ENCODE results near the gene PSMD6. TPM values are rescaled to one million over a fixed set of nuclear protein-coding genes. Genes with fewer than 3 reads are reported as not detected.
A peak's percentile ranks its signal among the peaks of the same experiment; 100 is the strongest.

Gene PSMD6
- total RNA-seq: 76.9 and 77.6 TPM in 2 replicates
- long read RNA-seq, full-length matches to known transcripts: 310 of 338 reads
- long read RNA-seq, partial matches to known transcripts: 13 of 338 reads
- long read RNA-seq, other reads (novel, unspliced or antisense): 15 of 338 reads

DNA sequence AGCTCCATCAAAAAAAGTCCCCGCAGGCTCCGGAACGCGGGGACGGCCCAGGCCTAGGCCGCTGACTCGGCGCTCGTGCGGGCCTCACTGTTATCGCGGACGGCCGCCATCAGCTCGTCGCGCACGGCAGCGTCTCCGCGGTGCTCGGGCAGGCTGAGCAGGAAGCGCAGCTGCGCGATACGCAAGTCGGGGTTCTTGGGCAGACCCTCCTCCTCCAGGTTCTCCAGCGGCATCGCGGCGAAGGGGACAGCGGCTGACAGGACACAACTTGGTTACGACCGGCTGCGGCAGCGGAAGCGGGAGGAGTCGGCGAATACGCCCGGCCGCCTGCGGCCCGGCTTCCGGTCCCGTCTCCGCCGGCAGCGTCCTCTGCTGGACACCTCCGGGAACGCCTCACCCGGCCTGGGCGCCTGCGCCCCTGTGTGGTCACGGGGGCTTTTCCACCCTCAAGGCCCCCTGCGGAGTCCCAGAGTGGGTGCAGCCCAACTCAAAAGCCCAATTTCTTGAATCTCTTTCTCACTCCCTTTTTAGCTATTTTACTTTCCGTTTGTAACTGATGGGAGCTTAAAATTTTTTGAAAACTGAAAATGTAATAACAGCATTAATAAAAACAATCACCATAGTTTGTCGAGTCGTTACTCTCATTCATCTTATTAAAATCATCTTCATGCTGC is at the start of gene PSMD6:
PSMD6 (minus strand) TSS at position 308 of the 674 bp plus-strand sequence; CDS start at position 233, 75 bp downstream.
- peaks cover 3% of the 10 kb centered on the region for H3K27me3 Mint-ChIP-seq
- peaks cover 17% of the 10 kb centered on the region for H3K4me1 Mint-ChIP-seq (ENCODE audit: low read depth)
- TF ChIP-seq, protein P1, sequence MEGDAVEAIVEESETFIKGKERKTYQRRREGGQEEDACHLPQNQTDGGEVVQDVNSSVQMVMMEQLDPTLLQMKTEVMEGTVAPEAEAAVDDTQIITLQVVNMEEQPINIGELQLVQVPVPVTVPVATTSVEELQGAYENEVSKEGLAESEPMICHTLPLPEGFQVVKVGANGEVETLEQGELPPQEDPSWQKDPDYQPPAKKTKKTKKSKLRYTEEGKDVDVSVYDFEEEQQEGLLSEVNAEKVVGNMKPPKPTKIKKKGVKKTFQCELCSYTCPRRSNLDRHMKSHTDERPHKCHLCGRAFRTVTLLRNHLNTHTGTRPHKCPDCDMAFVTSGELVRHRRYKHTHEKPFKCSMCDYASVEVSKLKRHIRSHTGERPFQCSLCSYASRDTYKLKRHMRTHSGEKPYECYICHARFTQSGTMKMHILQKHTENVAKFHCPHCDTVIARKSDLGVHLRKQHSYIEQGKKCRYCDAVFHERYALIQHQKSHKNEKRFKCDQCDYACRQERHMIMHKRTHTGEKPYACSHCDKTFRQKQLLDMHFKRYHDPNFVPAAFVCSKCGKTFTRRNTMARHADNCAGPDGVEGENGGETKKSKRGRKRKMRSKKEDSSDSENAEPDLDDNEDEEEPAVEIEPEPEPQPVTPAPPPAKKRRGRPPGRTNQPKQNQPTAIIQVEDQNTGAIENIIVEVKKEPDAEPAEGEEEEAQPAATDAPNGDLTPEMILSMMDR (IDR thresholded peaks at IDR 0.05; ENCODE audit: unreplicated experiment): peak; percentile 100
- peak within 1 kb of the TSS; percentile 96 for H3K27ac Mint-ChIP-seq
- no peaks in the 10 kb centered on the region for H3K9me3 Mint-ChIP-seq (ENCODE audit: low read depth)
- peak; percentile 95 for DNase-seq (ENCODE audit: low spot score, unreplicated experiment)
- H3K4me3 Mint-ChIP-seq (ENCODE audit: low read depth): peak within 1 kb of the TSS; percentile 90
- peaks cover 9% of the 10 kb centered on the region for H3K36me3 Mint-ChIP-seq (ENCODE audit: insufficient read depth)

DNA sequence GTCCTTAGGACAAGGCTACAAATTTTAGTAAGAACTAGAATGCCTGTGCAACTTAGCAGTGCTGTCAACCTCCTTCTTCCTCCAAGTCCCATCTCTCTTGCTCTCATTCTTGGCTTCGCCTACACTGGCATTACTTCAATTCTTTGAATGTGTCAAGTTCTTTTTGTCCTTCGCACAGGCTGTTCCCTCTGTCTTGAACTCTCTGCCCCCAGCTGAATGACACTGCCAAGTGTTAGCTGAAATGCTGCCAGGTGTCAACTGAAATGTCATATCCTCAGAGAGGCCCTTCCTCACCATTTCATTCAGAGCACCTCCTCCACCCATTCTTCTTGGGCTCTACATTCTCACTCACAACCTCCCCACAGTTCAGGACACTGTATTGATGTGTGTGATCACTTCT is 48.8 kb upstream of the PSMD6 start:
- Mint-ChIP-seq H3K4me1 (ENCODE audit: low read depth) (no peaks in the 10 kb centered on the region), H3K36me3 (ENCODE audit: insufficient read depth) (no peaks in the 10 kb centered on the region), H3K4me3 (ENCODE audit: low read depth) (no peak overlapping the region), H3K27ac (no peak overlapping the region), H3K9me3 (ENCODE audit: low read depth) (no peaks in the 10 kb centered on the region), H3K27me3 (peaks cover 2% of the 10 kb centered on the region)
- TF ChIP-seq, protein P1 (IDR thresholded peaks at IDR 0.05; ENCODE audit: unreplicated experiment): no peak
- no peak for DNase-seq (ENCODE audit: low spot score, unreplicated experiment)

- Mint-ChIP-seq H3K9me3 (ENCODE audit: low read depth) (no peaks in the 10 kb centered on the region), H3K27ac (no peak overlapping the region), H3K36me3 (ENCODE audit: insufficient read depth) (no peaks in the 10 kb centered on the region), H3K4me1 (ENCODE audit: low read depth) (no peaks in the 10 kb centered on the region), H3K4me3 (ENCODE audit: low read depth) (no peak overlapping the region), H3K27me3 (peaks cover 2% of the 10 kb centered on the region)
- no peak for DNase-seq (ENCODE audit: low spot score, unreplicated experiment)
- TF ChIP-seq, protein P1 (IDR thresholded peaks at IDR 0.05; ENCODE audit: unreplicated experiment): no peak
Measured at GRCh38 chr3:64070704-64071103, 47.4 kb upstream of the PSMD6 start.

DNA sequence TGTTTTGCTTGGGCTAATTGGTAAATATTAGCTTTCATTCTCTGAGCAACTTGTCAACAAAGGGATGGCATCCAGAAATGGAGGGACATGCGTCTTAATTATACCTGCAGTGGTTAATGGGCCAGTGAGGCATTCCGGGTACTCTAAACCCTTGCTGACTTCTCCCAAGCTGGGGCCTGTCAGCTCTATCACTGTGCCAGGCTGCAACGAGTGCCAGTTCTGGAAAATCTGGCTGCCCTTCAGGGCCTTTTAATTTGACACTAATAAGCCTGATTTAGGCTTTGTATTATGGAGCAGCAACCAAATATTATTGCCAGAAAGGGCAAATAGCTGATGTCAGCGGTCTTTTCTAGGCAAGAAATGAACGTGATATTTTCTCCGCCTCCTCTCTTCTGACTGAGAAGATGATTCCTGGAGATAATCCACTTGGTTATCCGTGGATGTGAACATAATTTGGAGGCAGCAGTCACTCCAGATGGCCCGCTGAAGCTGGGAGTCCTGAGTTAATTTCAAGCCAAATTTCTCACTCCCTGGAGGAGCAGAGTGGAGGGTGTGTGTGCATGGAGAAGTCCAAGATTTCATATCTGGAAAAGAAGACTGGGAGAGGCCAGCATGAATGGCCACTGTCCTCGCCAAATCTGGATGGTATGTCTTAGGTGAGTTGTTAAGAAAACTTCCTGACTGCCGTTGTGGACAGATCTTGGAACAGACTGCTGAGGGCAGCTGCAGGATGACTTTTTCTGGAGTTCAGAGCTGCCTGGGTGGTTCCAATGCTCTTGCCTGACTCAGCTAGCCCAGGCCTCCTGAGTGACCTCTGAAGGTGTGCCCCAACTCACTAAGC is 44.4 kb upstream of the PSMD6 start:
- Mint-ChIP-seq H3K27me3 (peaks cover 7% of the 10 kb centered on the region), H3K27ac (no peak overlapping the region), H3K4me3 (ENCODE audit: low read depth) (no peak overlapping the region), H3K9me3 (ENCODE audit: low read depth) (no peaks in the 10 kb centered on the region), H3K36me3 (ENCODE audit: insufficient read depth) (no peaks in the 10 kb centered on the region), H3K4me1 (ENCODE audit: low read depth) (peaks cover 7% of the 10 kb centered on the region)
- no peak for DNase-seq (ENCODE audit: low spot score, unreplicated experiment)
- TF ChIP-seq, protein P1 (IDR thresholded peaks at IDR 0.05; ENCODE audit: unreplicated experiment): no peak

GRCh38 chr3:64064804-64065203 is 41.5 kb upstream of the PSMD6 start:
- no peaks in the 10 kb centered on the region for H3K9me3 Mint-ChIP-seq (ENCODE audit: low read depth)
- no peaks in the 10 kb centered on the region for H3K36me3 Mint-ChIP-seq (ENCODE audit: insufficient read depth)
- TF ChIP-seq, protein P1 (IDR thresholded peaks at IDR 0.05; ENCODE audit: unreplicated experiment): no peak
- peaks cover 8% of the 10 kb centered on the region for H3K27me3 Mint-ChIP-seq
- DNase-seq (ENCODE audit: low spot score, unreplicated experiment): no peak
- H3K4me3 Mint-ChIP-seq (ENCODE audit: low read depth): no peak overlapping the region
- no peak overlapping the region for H3K27ac Mint-ChIP-seq
- peaks cover 7% of the 10 kb centered on the region for H3K4me1 Mint-ChIP-seq (ENCODE audit: low read depth)
